Midbrain (tissue), 1 donor: ENCODE measurements around the gene MAST1.
A peak's percentile ranks its signal among the peaks of the same experiment; 100 is the strongest.
"Not testable (repeated sequence)": the region's sequence is repeated elsewhere in the genome, so short reads cannot be mapped to it uniquely, and the experiment has no call there.

Experiments
- DNase-seq: peaks from one replicate; lab custom pipeline; 2025; lab: John Stamatoyannopoulos, UW

The MAST1 gene

DNA sequence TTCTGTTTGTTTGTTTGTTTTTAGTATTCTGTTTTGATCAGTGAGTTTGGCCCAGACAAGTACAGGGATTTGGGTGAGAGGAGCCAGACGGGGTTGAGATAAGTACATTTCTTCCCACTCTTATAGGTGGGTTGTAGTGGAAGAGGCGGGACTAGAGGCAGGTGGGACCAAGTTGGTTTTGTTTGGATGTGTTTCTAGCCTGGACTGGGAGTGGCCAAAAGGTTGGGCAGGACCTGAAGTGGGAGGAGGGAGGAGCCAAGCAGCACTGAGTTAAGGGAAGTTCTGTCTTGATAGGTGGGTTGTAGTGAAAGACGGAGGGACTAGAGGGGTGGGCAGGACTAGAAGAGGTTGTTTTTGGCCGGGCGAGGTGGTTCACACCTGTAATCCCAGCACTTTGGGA is 33.9 kb downstream of the MAST1 start:
- no peak for DNase-seq

DNA sequence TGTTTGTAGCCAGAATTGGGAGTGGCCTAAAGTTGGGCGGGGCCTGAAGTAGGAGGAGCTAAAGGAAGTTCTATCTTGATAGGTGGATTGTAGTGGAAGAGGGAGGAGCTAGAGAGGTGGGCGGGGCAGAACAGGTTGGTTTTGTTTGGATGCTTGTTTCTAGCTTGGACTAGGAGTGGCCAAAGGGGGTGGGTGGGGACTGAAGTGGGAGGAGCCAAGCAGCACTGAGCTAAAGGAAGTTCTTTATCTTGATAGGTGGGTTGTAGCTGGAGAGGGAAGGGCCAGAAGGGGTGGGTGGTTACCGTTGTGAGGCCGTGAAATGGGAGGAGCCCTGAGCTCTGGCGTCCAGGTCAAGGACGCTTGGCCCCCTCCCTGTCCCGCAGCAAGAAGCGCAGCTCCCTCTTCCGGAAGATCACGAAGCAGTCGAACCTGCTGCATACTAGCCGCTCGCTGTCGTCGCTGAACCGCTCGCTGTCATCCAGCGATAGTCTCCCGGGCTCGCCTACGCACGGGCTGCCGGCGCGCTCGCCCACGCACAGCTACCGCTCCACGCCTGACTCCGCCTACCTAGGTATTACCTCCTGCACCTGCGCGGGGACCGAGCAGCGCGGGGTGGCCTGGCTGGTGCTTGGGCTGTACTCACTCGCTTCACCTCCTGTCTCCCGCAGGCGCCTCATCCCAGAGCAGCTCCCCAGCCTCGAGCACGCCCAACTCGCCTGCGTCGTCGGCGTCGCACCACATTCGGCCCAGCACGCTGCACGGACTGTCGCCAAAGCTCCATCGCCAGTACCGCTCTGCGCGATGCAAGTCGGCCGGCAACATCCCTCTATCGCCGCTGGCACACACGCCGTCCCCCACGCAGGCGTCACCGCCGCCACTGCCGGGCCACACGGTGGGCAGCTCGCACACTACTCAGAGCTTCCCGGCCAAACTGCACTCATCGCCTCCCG is 34.9 kb downstream of the MAST1 start:
- no peak for DNase-seq

DNA sequence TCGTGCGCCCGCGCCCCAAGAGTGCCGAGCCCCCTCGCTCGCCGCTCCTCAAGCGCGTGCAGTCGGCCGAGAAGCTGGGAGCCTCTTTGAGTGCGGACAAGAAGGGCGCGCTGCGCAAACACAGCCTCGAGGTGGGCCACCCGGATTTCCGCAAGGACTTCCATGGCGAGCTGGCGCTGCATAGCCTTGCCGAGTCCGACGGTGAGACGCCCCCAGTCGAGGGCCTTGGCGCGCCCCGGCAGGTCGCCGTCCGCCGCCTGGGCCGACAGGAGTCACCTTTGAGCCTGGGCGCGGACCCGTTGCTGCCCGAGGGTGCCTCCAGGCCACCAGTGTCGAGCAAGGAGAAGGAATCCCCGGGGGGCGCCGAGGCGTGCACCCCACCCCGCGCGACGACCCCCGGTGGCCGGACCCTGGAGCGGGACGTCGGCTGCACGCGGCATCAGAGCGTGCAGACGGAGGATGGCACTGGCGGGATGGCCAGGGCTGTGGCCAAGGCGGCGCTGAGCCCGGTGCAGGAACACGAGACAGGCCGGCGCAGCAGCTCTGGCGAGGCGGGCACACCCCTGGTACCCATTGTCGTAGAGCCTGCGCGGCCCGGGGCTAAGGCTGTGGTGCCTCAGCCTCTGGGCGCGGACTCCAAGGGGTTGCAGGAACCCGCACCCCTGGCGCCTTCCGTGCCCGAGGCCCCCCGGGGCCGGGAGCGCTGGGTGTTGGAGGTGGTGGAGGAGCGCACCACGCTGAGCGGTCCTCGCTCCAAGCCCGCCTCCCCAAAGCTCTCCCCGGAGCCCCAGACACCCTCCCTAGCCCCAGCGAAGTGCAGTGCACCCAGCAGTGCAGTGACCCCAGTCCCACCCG is 35.8 kb downstream of the MAST1 start:
- DNase-seq: no peak

DNA sequence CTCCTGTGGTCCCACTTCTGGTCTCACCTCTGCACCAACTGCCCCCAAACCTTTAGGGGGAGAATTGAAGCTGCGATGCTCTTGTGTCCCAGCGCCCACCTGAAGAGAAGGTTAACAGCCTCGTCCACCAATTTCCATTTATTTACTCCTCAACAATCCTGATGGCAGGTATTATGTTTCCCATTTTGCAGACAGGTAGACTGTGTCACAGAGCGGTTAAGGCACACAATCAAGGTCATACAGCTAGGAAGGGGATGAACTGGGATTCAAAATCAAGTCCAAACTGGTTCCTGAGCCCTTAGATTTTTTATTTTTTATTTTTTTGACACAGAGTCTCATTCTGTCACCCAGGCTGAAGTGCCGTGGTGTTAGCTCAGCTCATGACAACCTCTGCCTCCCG is 36.8 kb downstream of the MAST1 start:
- DNase-seq: no peak

DNA sequence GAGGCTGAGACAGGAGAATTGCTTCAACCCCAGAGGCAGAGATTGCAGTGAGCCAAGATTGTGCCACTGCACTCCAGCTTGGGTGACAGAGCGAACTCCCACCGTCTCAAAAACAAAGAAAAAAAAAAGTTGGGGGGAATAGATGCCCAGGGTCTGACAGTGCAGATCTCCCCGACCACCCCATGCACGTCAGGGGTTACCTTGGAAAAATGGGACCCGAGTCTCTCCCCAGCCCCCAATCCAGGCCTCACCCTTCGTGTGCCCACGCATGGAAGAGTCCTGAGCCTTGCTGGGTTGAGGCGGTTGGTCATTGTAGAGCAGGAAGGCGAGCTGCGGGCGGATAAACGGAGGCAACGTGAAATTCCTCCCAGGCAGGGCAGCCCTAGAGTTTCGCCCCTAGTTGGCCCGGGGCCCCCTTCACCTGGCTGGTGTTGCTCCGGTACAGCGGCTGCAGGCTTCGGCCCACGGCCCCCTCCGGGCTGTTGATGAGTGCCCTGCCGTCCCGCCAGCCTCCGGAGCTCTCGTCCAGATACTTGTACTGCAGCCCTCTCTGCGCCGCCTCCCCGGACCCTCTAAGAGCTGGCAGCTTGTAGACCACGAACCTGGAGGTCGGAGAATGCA is 42.3 kb downstream of the MAST1 start:
- DNase-seq: no peak

DNA sequence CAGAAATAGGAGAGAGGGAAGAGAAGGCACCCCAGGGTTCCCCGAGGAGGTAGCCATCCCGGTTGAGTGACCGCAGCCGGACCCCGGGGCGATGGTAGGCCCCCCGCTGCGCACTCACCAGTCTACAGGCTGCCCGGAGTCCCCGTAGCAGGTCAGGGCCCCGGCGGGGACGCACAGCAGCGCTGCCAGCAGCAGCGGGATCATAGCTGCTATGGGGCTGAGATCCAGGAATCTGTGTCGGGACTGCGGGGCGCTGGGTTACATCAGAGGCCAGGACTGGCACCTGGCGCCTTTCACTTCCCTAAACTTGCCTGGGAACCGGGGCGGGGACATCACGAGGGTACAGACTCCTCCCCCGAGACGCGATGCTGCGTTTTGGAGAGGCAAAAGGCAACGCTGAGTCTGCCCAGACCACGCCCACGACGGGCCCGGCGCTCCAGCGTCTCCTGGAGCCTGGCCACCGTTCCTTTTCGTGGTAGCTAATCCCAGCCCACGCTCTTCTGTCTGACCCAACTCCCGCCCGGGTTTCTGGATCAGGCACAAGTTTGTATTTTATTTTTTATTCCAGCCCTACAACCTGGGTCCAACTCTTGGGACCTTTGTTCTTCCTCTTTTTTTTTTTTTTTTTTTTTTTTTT is 43.0 kb downstream of the MAST1 start, which contains the start of gene DNASE2:
TSS of gene DNASE2 (minus strand) at position 278 of the 637 bp plus-strand sequence. CDS start at position 204, 74 bp downstream.
- peak; percentile 84 for DNase-seq

DNA sequence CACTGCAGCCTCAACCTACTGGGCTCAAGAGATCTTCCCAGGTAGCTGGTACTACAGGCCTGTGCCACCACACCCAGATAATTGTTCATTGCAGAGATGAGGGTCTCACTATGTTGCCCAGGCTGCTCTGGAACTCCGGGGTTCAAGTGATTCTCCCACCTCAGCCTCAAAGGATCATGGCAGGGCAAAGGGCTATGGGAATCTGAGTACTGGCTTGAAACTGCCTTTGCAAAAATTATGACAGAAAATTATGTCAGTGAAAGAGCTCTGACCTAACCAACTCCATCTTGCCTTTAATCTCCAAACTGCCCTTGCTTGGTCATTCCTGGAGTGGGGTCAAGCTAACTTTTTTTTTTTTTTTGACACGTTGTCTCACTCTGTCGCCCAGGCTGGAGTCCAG is 44.3 kb downstream of the MAST1 start:
- DNase-seq: no peak

DNA sequence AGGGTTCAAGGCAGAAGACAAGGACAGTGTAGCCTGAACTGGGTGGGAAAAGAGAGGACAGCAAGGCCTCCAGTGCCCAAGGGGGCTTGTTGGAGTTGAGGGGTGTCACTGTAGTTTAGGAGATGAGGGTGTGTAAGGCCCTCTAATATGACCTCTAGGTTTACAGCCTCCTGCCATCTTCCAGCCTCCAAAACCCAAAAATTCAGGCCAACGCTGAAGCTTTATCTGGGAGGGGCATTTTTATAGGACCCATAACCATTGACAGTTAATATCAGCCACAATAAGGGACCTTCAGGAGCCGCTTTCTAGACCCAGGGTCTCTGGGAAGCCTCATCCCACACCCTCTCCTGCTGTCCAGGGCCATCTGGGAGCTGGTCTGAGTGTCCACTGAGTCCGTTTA is 45.9 kb downstream of the MAST1 start:
- no peak for DNase-seq

DNA sequence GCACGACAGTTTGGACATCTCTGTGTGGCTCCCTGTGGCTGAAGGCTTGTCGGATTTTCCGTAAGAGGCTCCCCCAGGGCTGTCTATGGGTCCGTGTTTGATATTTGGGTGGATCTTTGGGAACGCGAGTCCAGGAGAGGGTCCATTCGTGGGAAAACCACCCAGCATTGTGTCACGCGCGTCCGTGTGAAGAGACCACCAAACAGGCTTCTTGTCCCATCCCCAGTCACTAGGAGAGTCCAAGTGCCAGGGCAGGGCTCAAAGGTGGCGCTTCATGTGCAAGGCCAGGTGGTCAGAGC is 46.3 kb downstream of the MAST1 start:
- DNase-seq: no peak

DNA sequence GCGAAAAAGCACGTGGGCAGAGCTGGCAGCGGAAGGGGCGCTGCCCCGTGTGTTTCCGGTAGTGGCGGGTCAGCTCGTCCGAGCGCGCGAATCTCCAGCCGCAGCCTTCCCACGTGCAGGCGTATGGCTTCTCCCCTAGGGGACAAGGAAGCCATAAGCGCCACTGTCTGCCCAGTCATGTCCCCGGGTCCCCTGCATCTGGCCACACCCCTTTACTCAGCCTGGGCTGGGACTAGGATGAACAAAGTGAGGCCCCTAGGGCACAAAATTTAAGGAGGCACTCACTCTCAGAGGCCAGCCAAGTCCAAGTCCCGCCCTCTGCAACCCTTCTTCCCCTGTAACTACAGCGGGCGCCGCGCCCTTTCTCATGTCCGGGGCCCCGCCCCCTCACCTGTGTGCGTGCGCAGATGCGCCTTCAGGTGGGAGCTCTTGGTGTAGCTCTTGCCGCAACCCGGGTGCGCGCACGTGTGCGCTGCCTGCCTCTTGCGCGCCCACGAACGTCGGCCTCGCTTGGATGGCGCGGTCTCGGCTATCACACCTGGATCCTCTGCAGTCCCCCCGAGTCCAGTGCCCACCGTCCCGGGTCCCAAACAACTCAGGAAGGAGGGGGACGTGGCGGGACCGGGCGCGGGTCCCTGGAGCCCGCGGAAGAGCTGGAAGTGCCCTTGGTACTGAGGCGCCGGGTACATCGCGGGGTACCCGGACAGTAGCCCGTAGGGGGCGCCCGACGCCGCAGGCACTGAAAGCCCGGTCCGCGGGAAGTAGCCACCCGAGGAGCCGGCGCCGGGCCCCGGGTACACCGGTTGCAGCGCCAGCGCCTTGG is 46.8 kb downstream of the MAST1 start:
- peak; percentile 42 for DNase-seq

DNA sequence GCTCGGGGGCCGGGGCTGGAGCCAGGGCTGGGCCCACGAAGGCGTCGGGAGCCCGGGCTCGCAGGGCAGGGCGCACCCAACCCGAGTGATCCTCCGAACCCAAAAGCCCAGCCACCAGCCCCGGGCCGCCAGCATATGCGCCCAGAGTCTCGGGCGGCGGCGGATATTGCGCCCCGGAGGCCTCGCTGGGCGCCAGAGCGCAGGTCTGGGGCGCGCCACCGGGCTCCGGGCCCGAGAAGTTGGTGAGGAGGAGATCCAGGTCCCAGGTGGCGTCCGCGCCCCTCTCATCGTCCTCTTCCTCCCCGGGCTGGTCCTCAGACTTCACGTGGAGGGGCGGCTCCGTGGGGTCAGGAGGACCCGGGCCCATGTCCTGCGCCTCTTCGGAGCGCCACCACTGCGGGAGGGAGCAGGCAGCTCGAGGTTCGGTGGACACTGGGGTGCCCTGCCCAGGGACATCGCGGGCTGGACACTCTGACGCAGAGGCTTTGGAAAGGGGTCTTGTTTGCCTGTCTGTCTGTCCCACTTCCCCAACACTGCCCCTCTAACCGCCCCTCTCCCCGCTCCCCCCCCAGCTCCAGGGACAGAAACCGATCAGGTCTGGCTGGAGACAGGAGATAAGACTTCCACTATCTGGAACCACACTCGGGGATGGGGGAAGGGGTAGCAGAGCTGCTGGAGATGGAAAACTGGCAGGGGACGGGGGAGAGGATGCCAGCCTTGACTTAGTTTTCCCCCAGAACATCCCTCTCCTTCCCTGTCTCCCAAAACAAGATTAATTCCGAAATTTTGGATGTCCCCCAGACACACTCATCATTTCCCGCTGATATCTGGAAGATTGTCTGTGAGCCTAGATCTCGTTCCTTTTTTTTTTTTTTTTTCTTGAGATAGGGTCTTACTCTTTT is 47.7 kb downstream of the MAST1 start:
- DNase-seq: no peak

DNA sequence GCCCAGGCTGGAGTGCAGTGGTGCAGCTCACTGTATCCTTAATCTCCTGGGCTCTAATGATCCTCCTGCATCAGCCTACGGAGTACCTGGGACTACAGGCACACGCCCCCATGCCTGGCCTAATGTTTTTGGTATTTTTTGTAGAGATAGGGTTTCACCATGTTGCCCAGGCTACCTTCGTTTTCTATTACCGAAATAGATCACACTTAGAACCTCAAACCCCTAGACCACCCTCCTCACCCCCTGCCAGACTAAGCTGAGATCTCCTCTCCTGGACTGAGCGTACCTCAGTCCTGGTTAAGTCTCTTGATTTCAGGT is 48.3 kb downstream of the MAST1 start:
- DNase-seq: no peak

DNA sequence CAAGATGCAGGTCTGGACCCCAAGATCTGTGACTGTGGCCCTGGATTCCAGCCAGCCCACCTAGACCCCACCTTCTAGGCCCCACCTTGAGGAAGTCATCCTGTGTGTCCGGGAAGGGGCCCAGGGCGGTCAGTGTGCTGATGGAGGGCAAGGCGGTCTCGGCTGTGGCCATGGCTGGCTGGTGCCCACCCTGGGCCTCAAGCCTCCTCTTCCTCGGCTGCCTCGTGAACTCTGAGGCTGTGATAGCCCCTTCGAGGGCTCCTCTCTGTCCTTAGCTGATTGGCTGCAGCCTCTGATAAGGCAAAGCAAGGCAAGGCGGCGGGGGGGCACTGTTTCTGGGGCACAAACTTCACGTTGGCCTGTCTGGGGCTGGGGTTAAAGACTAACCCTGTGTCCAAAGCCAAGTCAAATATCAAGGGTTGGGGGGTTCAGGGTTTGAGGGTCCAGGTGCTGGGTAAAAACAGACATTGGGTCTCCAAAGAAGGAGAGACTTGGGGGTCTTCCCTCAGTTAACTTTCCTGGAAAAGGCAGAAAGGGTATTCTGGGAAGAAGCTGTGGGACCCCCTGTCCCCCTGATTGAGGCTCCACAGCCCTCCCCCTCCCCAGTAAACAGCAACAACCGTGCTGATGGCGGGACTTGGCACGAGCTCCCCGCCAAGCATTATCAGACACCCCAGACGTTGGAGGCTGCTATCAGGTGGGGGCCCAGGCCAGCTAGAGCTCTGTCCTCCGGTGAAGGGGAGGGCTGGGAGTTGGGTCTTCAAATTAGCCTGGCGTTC is 48.8 kb downstream of the MAST1 start, which contains the start of gene KLF1:
TSS of gene KLF1 (minus strand) at position 233 of the 779 bp plus-strand sequence. CDS start at position 172, 61 bp downstream.
- DNase-seq: no peak

DNA sequence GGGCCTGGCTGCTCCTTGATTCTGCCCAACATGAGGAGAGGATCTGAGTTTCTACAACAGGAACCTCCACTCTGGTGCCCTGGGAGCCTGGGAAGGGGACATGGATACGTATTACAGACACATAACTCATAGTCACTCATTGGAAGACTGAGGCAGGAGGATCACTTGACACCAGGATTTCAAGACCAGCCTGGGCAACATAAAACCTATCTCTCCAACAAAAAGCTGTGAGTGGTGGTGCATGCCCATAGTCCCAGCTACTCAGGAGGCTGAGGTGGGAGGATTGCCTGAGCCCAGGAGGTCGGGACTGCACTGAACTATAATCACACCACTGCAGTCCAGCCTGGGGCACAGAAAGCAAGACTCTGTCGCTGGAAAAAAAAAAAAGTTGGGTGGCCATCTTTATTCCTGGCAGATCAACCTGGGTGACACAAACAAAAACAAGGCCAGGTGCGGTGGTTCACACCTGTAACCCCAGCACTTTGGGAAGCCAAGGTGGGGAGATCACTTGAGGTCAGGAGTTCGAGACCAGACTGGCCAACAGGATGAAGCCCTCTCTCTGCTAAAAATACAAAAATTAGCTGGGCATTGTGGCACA is 49.8 kb downstream of the MAST1 start:
- no peak for DNase-seq

DNA sequence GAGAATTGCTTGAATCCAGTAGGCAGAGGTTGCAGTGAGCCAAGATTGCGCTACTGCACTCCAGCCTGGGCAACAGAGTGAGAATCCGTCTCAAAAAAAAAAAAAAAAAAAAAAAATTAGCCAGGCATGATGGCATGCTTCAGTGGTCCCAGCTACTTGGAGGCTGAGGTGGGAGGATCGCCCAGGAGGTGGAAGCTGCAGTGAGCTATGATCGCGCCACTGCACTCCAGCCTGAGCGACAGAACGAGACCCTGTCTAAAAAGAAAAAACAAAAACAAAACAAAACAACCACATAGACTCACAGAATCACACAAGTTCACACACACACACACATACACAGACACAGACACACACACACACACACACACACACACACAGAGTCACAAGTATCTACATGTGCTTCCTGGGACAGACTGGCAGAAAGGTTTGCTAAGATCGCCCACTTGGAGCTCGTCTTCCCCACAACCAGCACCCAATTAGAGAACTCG is 52.0 kb downstream of the MAST1 start:
- DNase-seq: not testable (repeated sequence)

DNA sequence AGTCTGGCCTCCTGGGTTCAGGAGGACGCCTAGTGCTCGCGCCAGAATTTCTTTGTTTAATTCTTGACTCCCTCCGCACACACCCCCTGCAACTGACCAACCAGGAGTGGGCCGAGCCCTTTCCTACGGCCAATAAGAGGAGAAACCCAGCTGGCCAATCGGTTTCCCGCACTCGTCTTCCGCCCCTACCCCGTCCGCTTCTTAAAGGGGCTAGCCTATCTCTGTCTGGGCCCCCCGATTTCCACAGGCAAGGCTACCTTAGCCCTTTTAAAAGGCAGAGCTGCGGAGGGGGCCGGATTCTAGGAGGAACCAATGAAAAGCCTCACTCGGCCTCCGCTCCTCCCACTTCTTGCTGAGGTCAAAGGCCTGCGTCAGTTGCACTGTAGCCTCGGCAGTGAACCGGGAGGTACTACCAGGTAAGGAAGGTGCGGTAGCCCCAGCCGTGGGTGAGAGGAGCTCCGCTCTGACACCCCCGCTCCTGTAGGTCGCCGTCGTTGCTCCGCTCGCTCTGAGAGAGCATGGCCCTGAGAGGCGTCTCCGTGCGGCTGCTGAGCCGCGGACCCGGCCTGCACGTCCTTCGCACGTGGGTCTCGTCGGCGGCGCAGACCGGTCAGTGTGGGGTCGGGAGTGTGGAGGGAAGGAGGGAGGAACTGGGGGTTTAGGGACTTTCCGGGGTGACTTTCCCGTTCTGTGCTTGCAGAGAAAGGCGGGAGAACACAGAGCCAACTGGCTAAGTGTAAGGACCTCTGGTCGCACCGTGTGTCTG is 52.7 kb downstream of the MAST1 start, which contains the start of gene GCDH:
TSS of gene GCDH (plus strand) at position 374 of the 766 bp plus-strand sequence. CDS start at position 519, 145 bp downstream.
- peak; percentile 100 for DNase-seq

DNA sequence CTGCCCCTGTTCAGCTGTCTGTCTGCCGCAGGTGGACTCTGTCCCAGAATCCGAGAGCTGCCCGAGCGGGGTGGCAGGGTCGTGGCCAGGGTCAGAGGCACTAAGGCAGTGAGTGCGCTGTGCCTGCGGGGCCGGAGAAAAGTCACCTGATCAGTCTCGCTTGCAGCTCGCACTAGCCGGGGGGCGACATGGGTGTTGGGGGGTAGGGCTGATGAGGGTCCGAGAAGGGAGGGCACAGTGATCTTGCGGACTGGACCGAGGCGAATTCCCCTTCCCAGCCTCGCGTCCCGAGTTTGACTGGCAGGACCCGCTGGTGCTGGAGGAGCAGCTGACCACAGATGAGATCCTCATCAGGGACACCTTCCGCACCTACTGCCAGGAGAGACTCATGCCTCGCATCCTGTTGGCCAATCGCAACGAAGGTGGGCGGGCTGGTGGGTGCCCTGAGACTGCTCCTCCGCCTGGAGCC is 53.3 kb downstream of the MAST1 start:
- no peak for DNase-seq

DNA sequence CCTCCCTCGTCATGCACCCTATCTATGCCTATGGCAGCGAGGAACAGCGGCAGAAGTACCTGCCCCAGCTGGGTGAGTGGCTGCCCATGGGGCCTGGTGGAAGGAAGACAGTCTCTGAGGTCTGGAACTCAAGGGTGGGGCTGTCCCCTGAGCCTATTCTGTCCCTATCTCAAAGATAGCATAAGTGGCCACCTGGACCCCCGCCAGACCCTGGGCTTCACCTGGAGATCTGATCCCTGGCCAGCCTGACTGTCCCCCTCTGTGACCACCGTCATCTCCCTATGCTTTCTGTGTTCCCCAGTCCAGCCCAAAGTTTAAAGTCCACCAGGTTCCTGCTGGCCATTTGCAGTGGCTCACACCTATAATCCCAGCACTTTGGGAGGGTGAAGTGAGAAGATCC is 55.3 kb downstream of the MAST1 start:
- no peak for DNase-seq
